SK-N-SH (cell line): ENCODE results near the gene COPZ1. TPM values are rescaled to one million over a fixed set of nuclear protein-coding genes. Genes with fewer than 3 reads are reported as not detected.

ENCODE experiments used
- CTCF ChIA-PET: fragments of 300-600, 350-600 bp; formaldehyde crosslinking; extraction: SDS; loops from one replicate; lab custom pipeline; 2021; lab: Yijun Ruan, JAX
- POLR2A ChIA-PET: fragments of 350-600 bp; sonication (Branson Sonifier 250); formaldehyde crosslinking; extraction: SDS; loops from one replicate; lab custom pipeline; 2020; ENCODE audit warnings: antibody characterized with exemption, inconsistent platforms; lab: Yijun Ruan, JAX
- DNase-seq: peaks from one replicate; pipeline ENCODE4 v3.0.0; 2012
- H2AFZ ChIP-seq: fragments of 200-600 bp; sonication (generic); 2 replicates; pipeline ENCODE4 v1.8.1; 2016; ENCODE audit warnings: antibody characterized with exemption, mild to moderate bottlenecking, low read depth
- H3F3A ChIP-seq: fragments of 200-600 bp; sonication (generic); replicated peaks from 2 replicates; pipeline ENCODE3; 2016; ENCODE audit warnings: antibody characterized with exemption, mild to moderate bottlenecking; ENCODE audit not compliant: insufficient read depth
- H3K27ac ChIP-seq, 2 experiments: fragments of 200-500 bp in 1 of 2; fragments of 200-600 bp in 1 of 2; sonication (Bioruptor generic) in 1 of 2; sonication (generic), shearing (Covaris generic) in 1 of 2; 2 replicates each; pipeline versions ENCODE4 v1.5.1 to v1.6.1; 2014 to 2016; ENCODE audit warnings: low read depth in 2 of 2, inconsistent platforms in 1 of 2, low read length in 1 of 2, mild to moderate bottlenecking in 1 of 2, mixed read lengths in 1 of 2
- H3K27me3 ChIP-seq: fragments of 200-600 bp; sonication (generic), shearing (Covaris generic); 2 replicates; pipeline ENCODE4 v1.6.1; 2016; ENCODE audit warnings: mixed run types; ENCODE audit not compliant: insufficient read depth
- H3K36me3 ChIP-seq, 2 experiments: fragments of 200-500 bp in 1 of 2; fragments of 200-600 bp in 1 of 2; sonication (Bioruptor generic) in 1 of 2; sonication (generic) in 1 of 2; replicated peaks in 1 of 2; 2 replicates each; pipeline versions ENCODE3 to v1.5.1; 2014 to 2016; ENCODE audit warnings: low read length in 1 of 2, mild to moderate bottlenecking in 1 of 2; ENCODE audit not compliant: insufficient read depth in 2 of 2, control insufficient read depth in 1 of 2
- H3K4me1 ChIP-seq, 2 experiments: fragments of 200-500 bp in 1 of 2; fragments of 200-600 bp in 1 of 2; sonication (Bioruptor generic) in 1 of 2; sonication (generic), shearing (Covaris generic) in 1 of 2; 2 replicates each; pipeline versions ENCODE4 v1.5.1 to v1.6.1; 2014 to 2016; ENCODE audit warnings: low read depth in 1 of 2, low read length in 1 of 2, mixed run types in 1 of 2; ENCODE audit not compliant: insufficient read depth in 2 of 2, control insufficient read depth in 1 of 2
- H3K4me2 ChIP-seq: fragments of 200-600 bp; sonication (generic), shearing (Covaris generic); 2 replicates; pipeline ENCODE4 v1.6.1; 2017; ENCODE audit warnings: mixed run types
- H3K4me3 ChIP-seq, 2 experiments: fragments of 200-500 bp in 1 of 2; fragments of 200-600 bp in 1 of 2; sonication (Bioruptor generic) in 1 of 2; sonication (generic), shearing (Covaris generic) in 1 of 2; 2 replicates each; pipeline versions ENCODE4 v1.5.1 to v1.8.1; 2014 to 2016; ENCODE audit warnings: low read depth in 2 of 2, inconsistent platforms in 1 of 2, low read length in 1 of 2, mild to moderate bottlenecking in 1 of 2, mixed read lengths in 1 of 2, moderate library complexity in 1 of 2
- H3K79me2 ChIP-seq: fragments of 200-600 bp; sonication (generic); 2 replicates; pipeline ENCODE4 v1.8.1; 2017; ENCODE audit warnings: mild to moderate bottlenecking; ENCODE audit not compliant: insufficient read depth
- H3K9ac ChIP-seq: fragments of 200-600 bp; sonication (generic); 2 replicates; pipeline ENCODE4 v1.6.1; 2017; ENCODE audit warnings: mixed run types
- H3K9me2 ChIP-seq: fragments of 200-600 bp; sonication (generic); 2 replicates; pipeline ENCODE4 v1.6.1; 2017; ENCODE audit warnings: mixed run types
- H3K9me3 ChIP-seq: fragments of 200-600 bp; sonication (generic); 2 replicates; pipeline ENCODE4 v1.6.1; 2017; ENCODE audit warnings: mixed run types, mild to moderate bottlenecking, moderate library complexity
- H4K20me1 ChIP-seq: fragments of 200-600 bp; sonication (generic); 2 replicates; pipeline ENCODE4 v1.6.1; 2017; ENCODE audit warnings: mild to moderate bottlenecking, mixed run types; ENCODE audit not compliant: insufficient read depth
- ELF1 ChIP-seq: IDR thresholded peaks from 2 replicates; pipeline ENCODE4 v1.4.0; 2012
- EZH2phosphoT487 ChIP-seq: fragments of 200-600 bp; sonication (generic); IDR thresholded peaks from 2 replicates; pipeline ENCODE4 v1.6.1; 2017; ENCODE audit warnings: low read depth, mixed run types, mild to moderate bottlenecking, antibody characterized with exemption, moderate library complexity, borderline replicate concordance
- GABPA ChIP-seq: IDR thresholded peaks from 2 replicates; pipeline ENCODE4 v1.4.0; 2012; ENCODE audit warnings: low read depth, mild to moderate bottlenecking
- RCOR1 ChIP-seq: fragments of 150-350 bp; IDR thresholded peaks from 2 replicates; pipeline ENCODE4 v1.6.1; 2017; ENCODE audit warnings: antibody characterized with exemption, low read length
- RFX5 ChIP-seq: IDR thresholded peaks from 2 replicates; pipeline ENCODE4 v1.6.1; 2012; ENCODE audit warnings: mild to moderate bottlenecking, improper control_type of control experiment, low read length
- SIN3A ChIP-seq: IDR thresholded peaks from 2 replicates; pipeline ENCODE4 v1.6.1; 2012; ENCODE audit warnings: low read depth, mild to moderate bottlenecking, low read length, moderate library complexity, borderline replicate concordance
- SMC3 ChIP-seq: IDR thresholded peaks from 2 replicates; pipeline ENCODE4 v1.6.1; 2012; ENCODE audit warnings: low read depth, low read length, improper control_type of control experiment
- TEAD4 ChIP-seq: IDR thresholded peaks from 2 replicates; pipeline ENCODE4 v1.4.0; 2012; ENCODE audit warnings: mild to moderate bottlenecking, borderline replicate concordance; ENCODE audit not compliant: insufficient read depth
- USF1 ChIP-seq: IDR thresholded peaks from 2 replicates; pipeline ENCODE4 v1.4.0; 2012; ENCODE audit warnings: low read depth, borderline replicate concordance
- ZBTB33 ChIP-seq: IDR thresholded peaks from 2 replicates; pipeline ENCODE4 v1.4.0; 2012; ENCODE audit warnings: low read depth, borderline replicate concordance
- WGBS: methylation state at CpG from one replicate; pipeline ENCODE4 v1.1.6; 2017; ENCODE audit warnings: low lambda C conversion rate; 5-methylcytosine and 5-hydroxymethylcytosine counted together
- polyA plus RNA-seq, 3 experiments: library from polyadenylated mRNA; depleted of rRNA; stranded (reverse); fragments of >200 nt; gene quantifications; 2 replicates each; pipeline ENCODE4 v1.2.3, GENCODE V29; 2012
- TF ChIP-seq, protein P1 (sequence below): fragments of 150-350 bp; IDR thresholded peaks from 2 replicates; pipeline ENCODE4 v1.6.1; 2017; ENCODE audit warnings: antibody characterized with exemption, low read length, low read depth, borderline replicate concordance
- TF ChIP-seq, protein P2 (sequence below): fragments of 150-350 bp; IDR thresholded peaks from 2 replicates; pipeline ENCODE4 v1.6.1; 2016; ENCODE audit warnings: mild to moderate bottlenecking, low read depth, low read length

Gene COPZ1
- polyA plus RNA-seq, 1 of the 3 experiments (the other 2 are of a cell fraction), result 111 TPM

- TF ChIP-seq ZBTB33 (peak; percentile 77), EZH2phosphoT487 (no peak), SMC3 (no peak), TEAD4 (no peak; the same call in 1 of the 2 replicates), ELF1 (no peak), RCOR1 (peak; percentile 80; the same call in 1 of the 2 replicates), SIN3A (peak; percentile 99)
- TF ChIP-seq, protein P1, sequence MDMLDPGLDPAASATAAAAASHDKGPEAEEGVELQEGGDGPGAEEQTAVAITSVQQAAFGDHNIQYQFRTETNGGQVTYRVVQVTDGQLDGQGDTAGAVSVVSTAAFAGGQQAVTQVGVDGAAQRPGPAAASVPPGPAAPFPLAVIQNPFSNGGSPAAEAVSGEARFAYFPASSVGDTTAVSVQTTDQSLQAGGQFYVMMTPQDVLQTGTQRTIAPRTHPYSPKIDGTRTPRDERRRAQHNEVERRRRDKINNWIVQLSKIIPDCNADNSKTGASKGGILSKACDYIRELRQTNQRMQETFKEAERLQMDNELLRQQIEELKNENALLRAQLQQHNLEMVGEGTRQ, result no peak
- TF ChIP-seq, protein P2, sequence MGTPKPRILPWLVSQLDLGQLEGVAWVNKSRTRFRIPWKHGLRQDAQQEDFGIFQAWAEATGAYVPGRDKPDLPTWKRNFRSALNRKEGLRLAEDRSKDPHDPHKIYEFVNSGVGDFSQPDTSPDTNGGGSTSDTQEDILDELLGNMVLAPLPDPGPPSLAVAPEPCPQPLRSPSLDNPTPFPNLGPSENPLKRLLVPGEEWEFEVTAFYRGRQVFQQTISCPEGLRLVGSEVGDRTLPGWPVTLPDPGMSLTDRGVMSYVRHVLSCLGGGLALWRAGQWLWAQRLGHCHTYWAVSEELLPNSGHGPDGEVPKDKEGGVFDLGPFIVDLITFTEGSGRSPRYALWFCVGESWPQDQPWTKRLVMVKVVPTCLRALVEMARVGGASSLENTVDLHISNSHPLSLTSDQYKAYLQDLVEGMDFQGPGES, result peak; percentile 96
- TF ChIP-seq, all 33 proteins: peak for 17
Observed at GRCh38 chr12:54358945-54359761, 34.2 kb downstream of the COPZ1 start (continued).

- Histone ChIP-seq H3K4me2 (peak overlapping the region; percentile 99), H3K4me1 (peaks cover 27 to 46% of the 10 kb centered on the region in 2 experiments), H3K4me3 (peak overlapping the region; percentile 40 to 76; a peak in 3 of 4 replicates), H3K9ac (peak overlapping the region; percentile 59; the same call in 1 of the 2 replicates), H3K9me2 (no peaks in the 10 kb centered on the region), H3K36me3 (no peaks in the 10 kb centered on the region), H4K20me1 (no peaks in the 10 kb centered on the region), H3K79me2 (no peaks in the 10 kb centered on the region), H3K9me3 (no peaks in the 10 kb centered on the region), H2AFZ (peak overlapping the region; percentile 78; the same call in 1 of the 2 replicates), H3F3A (peaks cover 14% of the 10 kb centered on the region), H3K27ac (peak overlapping the region; percentile 79 to 99), H3K27me3 (no peaks in the 10 kb centered on the region)
- no peak for TF ChIP-seq USF1
- no peak for TF ChIP-seq EZH2phosphoT487
- TF ChIP-seq RCOR1, result peak; percentile 55; the same call in 1 of the 2 replicates
- TF ChIP-seq GABPA, result no peak
- no peak for TF ChIP-seq RFX5
- no peak for TF ChIP-seq ZBTB33
- ChIA-PET CTCF (interaction anchor here (0.6 to 9.2 kb wide), 35 partner anchors 8 to 1038 kb away, joined by 3 to 266 read pairs (median 5); partner anchors contain the start of genes AAAS, CBX5, COPZ1 and HOXC10), POLR2A (interaction anchor here (0.6 to 1.8 kb wide), 10 partner anchors 10 to 107 kb away, joined by 3 to 20 read pairs (median 4); partner anchors contain the start of genes CBX5, COPZ1 and HNRNPA1)
- DNase-seq, result no peak
- 77% methylated on average over 9 of the region's 9 CpGs for WGBS
Observed at GRCh38 chr12:54359762-54360351, 34.9 kb downstream of the COPZ1 start.
